Activated CD8-positive, alpha-beta T cell treated with anti-CD3 and anti-CD28 coated beads for 36 hours (primary cell): Measurements from ENCODE around the gene SRD5A1. TPM values are rescaled to one million over a fixed set of nuclear protein-coding genes. Genes with fewer than 3 reads are reported as not detected.
A peak's percentile ranks its signal among the peaks of the same experiment; 100 is the strongest.

ENCODE experiments used
- ATAC-seq: fragments of 200-7000 bp; cut with Tn5 transposase; one replicate; pipeline ENCODE4 v1.10.0; 2021; ENCODE audit warnings: mild to moderate bottlenecking, moderate library complexity
- CTCF ChIA-PET: fragments of 350-600 bp; sonication (Branson Sonifier 250); formaldehyde crosslinking; loops from one replicate; lab custom pipeline; 2021; ENCODE audit warnings: antibody characterized with exemption; lab: Charles Lee
- POLR2A ChIA-PET: fragments of 350-600 bp; sonication (Branson Sonifier 250); formaldehyde crosslinking; loops from one replicate; lab custom pipeline; 2021; ENCODE audit warnings: antibody characterized with exemption; lab: Charles Lee
- DNase-seq: peaks from one replicate; pipeline ENCODE4 v3.0.0-alpha.2; 2020
- H3K27ac Mint-ChIP-seq: one replicate; pipeline ENCODE4 v1.8.0; 2021; ENCODE audit warnings: mild to moderate bottlenecking, mixed read lengths
- H3K27me3 Mint-ChIP-seq: one replicate; pipeline ENCODE4 v1.8.0; 2021; ENCODE audit warnings: mixed read lengths
- H3K36me3 Mint-ChIP-seq: one replicate; pipeline ENCODE4 v1.8.0; 2021; ENCODE audit warnings: low read depth, mixed read lengths
- H3K4me1 Mint-ChIP-seq: one replicate; pipeline ENCODE4 v1.8.0; 2021; ENCODE audit warnings: low read depth, mixed read lengths
- H3K4me3 Mint-ChIP-seq: one replicate; pipeline ENCODE4 v1.8.0; 2021; ENCODE audit warnings: mild to moderate bottlenecking, moderate library complexity, mixed read lengths
- H3K9me3 Mint-ChIP-seq: one replicate; pipeline ENCODE4 v1.8.0; 2021; ENCODE audit warnings: mixed read lengths
- CTCF ChIP-seq: fragments of 200-600 bp; IDR thresholded peaks from one replicate; pipeline ENCODE4 v1.8.0; 2022; ENCODE audit warnings: antibody characterized with exemption, mild to moderate bottlenecking
- intact Hi-C: fragments of 100-400 bp; cut with micrococcal nuclease; formaldehyde crosslinking; loops from one replicate; pipeline ENCODE4 v1.10.0; 2022
- total RNA-seq, 2 experiments: library from RNA; stranded (reverse); gene quantifications; one replicate each; pipeline ENCODE4 v1.2.3, GENCODE V29; 2021

Gene SRD5A1
- total RNA-seq, 2 experiments from 2014 or later = 10.6 to 12.4 TPM

GRCh38 chr5:6607559-6607936, 25.7 kb upstream of the SRD5A1 start:
- H3K36me3 Mint-ChIP-seq = peaks cover 60% of the 10 kb centered on the region
- H3K9me3 Mint-ChIP-seq = no peaks in the 10 kb centered on the region
- TF ChIP-seq CTCF = no peak
- ChIA-PET CTCF (interaction anchor here (1.1 kb wide), 1 partner anchor 17 kb away, joined by 3 read pairs; no protein-coding TSS in a partner anchor), POLR2A (interaction anchor here (1.2 kb wide), 1 partner anchor 22 kb away, joined by 3 read pairs; no protein-coding TSS in a partner anchor)
- no peaks in the 10 kb centered on the region for H3K27me3 Mint-ChIP-seq
- intact Hi-C loops = no loop called here
- H3K4me3 Mint-ChIP-seq = no peak overlapping the region
- DNase-seq (no peak), ATAC-seq (no peak)
- H3K27ac Mint-ChIP-seq = no peak overlapping the region
- H3K4me1 Mint-ChIP-seq = no peaks in the 10 kb centered on the region

DNA sequence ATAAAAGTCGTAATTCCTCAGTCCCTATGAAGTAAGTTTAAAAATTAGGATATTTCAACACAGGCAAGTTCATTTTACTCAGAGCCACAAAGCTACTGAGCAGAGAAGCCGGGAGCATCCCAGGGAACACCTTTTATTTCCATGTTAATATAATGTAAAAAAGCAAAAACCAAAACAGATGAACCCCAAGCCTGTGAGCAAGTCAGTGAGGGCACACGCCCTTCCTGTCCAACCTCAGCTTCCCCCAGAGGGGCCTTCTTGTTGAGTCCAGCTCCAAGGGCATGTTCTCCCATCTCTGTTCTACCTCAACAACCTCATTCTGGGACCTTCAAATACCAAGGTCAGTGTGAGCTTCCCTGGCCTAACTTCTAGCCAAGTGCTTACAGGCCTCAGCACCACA, 25.2 kb upstream of the SRD5A1 start:
- H3K4me1 Mint-ChIP-seq = no peaks in the 10 kb centered on the region
- intact Hi-C loops = no loop called here
- ATAC-seq (no peak), DNase-seq (no peak)
- no peak overlapping the region for H3K4me3 Mint-ChIP-seq
- ChIA-PET POLR2A (interaction anchor here (1.2 kb wide), 1 partner anchor 22 kb away, joined by 3 read pairs; no protein-coding TSS in a partner anchor), CTCF (interaction anchor here (1.1 kb wide), 1 partner anchor 17 kb away, joined by 3 read pairs; no protein-coding TSS in a partner anchor)
- H3K36me3 Mint-ChIP-seq = peaks cover 59% of the 10 kb centered on the region
- H3K27me3 Mint-ChIP-seq = no peaks in the 10 kb centered on the region
- no peak for TF ChIP-seq CTCF
- no peaks in the 10 kb centered on the region for H3K9me3 Mint-ChIP-seq
- H3K27ac Mint-ChIP-seq = no peak overlapping the region

DNA sequence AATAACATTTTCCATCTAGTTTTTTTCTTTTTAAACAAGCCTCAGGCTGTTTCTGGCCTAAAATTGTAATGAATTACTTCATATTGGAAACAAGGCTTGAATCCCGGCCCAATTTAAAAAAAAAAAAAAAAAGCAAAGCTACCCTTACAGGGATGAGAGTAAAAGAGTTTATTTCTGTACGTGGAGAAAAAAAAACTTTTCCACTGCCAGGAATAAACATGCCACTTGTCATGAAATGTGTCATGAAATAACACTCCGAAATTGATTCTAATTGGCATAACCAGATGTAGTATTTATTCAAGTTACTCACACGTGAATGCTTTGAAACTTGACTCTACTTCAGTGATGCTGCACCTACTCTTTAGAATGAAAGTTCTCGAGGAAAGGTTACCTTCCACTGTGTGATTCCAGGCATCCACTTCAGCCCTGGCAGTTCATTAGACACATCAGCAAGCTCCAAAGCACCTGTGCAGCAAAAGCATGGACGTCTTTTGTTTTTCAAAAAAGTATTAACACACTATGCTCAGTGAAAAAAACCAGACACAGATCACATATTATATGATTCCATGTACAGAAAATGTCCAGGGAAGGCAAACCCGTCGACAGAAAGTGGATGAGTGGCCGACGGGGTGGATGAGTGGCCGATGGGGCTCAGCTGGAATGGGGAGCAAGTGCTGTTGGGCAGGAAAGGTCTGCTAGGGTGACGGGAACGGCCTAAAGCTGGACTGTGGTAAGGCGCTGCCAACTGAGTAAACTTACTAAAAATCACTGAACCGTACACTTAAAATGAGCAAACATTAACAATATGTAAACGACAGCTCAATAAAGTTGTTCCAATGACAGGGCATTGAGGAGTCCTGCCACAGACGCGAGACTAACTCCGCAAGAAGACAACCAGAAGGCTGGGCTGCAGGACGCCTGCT, 21.6 kb upstream of the SRD5A1 start:
- POLR2A ChIA-PET = interaction anchor here (1.3 to 2.0 kb wide), 2 partner anchors 12 to 21 kb away, joined by 3 to 11 read pairs; no protein-coding TSS in a partner anchor
- Mint-ChIP-seq H3K4me1 (peaks cover 28% of the 10 kb centered on the region), H3K36me3 (peaks cover 70% of the 10 kb centered on the region), H3K27me3 (no peaks in the 10 kb centered on the region), H3K27ac (no peak overlapping the region), H3K4me3 (no peak overlapping the region), H3K9me3 (no peaks in the 10 kb centered on the region)
- no peak for TF ChIP-seq CTCF
- DNase-seq (no peak), ATAC-seq (no peak)
- intact Hi-C loops = no loop called here
- CTCF ChIA-PET = interaction anchor here (0.7 kb wide), 1 partner anchor 21 kb away, joined by 3 read pairs; the partner anchor contains the start of genes NSUN2 and SRD5A1

DNA sequence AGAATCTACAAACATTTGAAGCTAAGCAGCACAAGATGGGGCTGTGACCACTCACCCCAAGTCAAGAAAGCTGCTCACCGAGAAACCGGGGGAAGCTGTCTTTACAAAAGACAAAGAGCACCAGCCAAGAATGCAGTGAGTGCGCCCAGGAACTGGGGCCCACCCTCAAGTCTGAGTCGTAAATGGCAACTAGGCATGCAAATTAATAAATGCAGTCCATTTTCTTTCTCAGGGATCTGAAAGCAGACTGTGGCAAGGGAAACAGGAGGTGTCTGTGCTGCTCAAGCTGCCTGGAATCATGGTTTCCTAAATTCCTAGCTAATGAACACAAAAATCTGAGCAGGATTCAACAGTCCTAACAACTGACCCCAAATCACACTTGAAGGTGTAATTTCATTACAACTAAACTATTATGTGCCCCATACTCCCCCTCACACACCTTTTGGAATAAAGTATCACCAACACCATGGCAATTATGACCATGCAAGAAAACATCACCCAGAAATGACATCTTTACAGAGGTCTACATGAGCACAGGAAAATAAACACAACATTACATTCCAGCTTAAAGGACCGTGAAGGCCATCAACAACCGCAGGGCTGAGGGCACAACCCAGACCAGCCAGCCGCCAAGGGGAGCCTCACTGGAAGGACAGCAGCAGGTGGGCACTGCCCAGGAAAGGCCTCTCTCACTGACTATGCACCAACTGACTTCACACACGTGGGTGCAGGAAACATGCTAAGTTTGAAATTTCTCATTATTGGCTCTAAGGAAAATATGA, 18.0 kb upstream of the SRD5A1 start:
- peaks cover 70% of the 10 kb centered on the region for H3K36me3 Mint-ChIP-seq
- no peaks in the 10 kb centered on the region for H3K9me3 Mint-ChIP-seq

More for the DNA sequence above, 18.0 kb upstream of the SRD5A1 start:
- Mint-ChIP-seq H3K4me1 (peaks cover 36% of the 10 kb centered on the region), H3K27ac (peak overlapping the region; percentile 55), H3K4me3 (no peak overlapping the region), H3K27me3 (no peaks in the 10 kb centered on the region)
- no peak for TF ChIP-seq CTCF
- POLR2A ChIA-PET = interaction anchor here (2.5 kb wide), 1 partner anchor 13 kb away, joined by 9 read pairs; no protein-coding TSS in a partner anchor
- ATAC-seq = no peak
- intact Hi-C loops = no loop called here
- CTCF ChIA-PET = no interaction called here
- DNase-seq = no peak
